ENCODE data around the gene CLTCL1.

CLTCL1 gene

DNA sequence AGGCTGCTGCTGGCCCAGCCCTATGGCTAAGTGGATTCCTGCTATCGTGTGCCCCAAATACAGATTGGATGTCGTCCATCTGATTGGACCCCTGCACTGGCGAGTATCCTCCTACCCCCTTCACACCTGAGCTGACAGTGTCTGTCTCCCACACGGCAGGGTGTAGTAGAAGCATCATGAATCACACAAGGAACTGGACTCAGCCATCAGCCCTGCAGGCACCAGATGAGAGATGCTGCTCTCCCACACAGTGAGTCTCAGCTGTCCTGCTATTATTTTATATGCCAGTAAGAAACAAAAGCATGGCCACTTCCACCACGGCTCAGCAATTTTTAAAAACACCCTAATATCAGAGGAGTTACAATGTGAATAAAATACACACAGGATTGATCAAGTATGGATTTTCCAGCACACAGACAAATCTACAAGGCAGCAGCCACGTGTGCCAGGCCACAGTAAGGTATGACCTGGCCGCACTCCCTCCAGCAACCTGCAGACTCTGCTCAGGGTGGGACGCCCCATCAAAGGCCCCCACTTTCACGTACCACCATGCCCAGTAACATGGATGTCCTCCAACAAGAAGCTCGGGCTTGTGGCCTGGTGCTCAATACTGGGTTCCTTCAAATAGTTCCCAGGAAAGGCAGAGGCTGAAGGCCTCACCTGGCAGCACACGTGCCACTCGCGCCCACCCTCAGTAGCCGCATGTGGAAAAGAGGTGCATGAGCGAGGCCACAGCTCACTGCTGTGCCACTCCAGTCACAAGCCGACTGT is 96.6 kb downstream of the CLTCL1 start:
- H3K4me3 ChIP-seq (ENCODE audit: low read length) = no peak overlapping the region
- DNase-seq (ENCODE audit: low read depth) = no peak
- TF ChIP-seq, protein P1, sequence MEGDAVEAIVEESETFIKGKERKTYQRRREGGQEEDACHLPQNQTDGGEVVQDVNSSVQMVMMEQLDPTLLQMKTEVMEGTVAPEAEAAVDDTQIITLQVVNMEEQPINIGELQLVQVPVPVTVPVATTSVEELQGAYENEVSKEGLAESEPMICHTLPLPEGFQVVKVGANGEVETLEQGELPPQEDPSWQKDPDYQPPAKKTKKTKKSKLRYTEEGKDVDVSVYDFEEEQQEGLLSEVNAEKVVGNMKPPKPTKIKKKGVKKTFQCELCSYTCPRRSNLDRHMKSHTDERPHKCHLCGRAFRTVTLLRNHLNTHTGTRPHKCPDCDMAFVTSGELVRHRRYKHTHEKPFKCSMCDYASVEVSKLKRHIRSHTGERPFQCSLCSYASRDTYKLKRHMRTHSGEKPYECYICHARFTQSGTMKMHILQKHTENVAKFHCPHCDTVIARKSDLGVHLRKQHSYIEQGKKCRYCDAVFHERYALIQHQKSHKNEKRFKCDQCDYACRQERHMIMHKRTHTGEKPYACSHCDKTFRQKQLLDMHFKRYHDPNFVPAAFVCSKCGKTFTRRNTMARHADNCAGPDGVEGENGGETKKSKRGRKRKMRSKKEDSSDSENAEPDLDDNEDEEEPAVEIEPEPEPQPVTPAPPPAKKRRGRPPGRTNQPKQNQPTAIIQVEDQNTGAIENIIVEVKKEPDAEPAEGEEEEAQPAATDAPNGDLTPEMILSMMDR (conservative IDR thresholded peaks at IDR 0.05; ENCODE audit: low read depth, low read length) = no peak

DNA sequence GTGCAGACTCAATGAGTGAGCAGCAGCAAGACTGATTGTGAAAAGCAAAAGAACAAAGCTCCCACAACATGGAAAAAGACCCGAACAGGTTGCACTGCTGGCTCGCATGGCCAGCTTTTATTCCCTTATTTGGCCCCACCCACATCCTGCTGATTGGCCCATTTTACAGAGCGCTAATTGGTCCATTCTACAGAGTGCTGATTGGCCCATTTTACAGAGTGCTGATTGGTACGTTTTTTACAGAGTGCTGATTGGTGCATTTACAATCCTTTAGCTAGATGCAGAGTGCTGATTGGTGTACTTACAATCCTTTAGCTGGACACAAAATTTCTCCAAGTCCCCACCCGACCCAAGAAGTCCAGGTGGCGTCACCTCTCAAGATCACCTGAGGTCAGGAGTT is 97.6 kb downstream of the CLTCL1 start:
- TF ChIP-seq, protein P1 (conservative IDR thresholded peaks at IDR 0.05; ENCODE audit: low read depth, low read length) = no peak
- H3K4me3 ChIP-seq (ENCODE audit: low read length) = no peak overlapping the region
- no peak for DNase-seq (ENCODE audit: low read depth)

GRCh38 chr22:19187716-19188563 is 103.6 kb downstream of the CLTCL1 start:
- H3K4me3 ChIP-seq (ENCODE audit: low read length) = no peak overlapping the region
- DNase-seq (ENCODE audit: low read depth) = no peak
- TF ChIP-seq, protein P1 (conservative IDR thresholded peaks at IDR 0.05; ENCODE audit: low read depth, low read length) = no peak

DNA sequence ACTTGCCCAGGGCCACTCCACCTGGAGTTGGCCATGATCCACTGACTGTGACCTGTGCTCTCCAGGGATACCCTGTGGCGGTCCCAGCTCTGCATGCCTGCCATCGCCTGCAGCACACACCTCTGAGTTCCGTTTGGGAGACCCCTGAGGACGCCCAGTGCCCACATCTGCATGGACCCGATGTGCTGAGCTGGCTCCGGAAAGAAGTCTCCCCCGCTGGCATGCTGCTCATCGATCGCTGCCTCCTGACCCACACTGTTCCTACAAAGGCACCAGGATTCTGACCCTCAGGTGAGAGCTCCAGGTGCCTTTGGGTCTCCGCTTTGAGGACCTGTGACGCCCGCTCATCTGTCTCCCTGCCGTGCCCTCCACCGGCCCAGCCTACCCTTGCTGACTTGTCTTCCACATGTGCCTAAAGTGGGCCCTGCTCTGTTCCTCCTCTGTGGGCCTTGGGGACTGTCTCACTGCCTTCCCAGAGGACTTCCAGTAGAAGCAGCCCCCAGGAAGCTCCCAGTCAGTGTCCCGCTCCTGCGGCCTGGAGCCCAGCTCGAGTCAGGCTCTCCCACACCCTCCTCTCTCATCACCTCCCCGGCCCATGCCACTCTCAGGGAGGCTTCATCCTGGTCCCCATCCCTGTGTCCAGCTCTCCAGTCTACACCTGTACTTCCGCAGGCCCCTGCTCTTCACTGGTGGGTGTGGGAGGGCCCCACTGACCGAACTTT is 107.1 kb downstream of the CLTCL1 start:
- TF ChIP-seq, protein P1 (conservative IDR thresholded peaks at IDR 0.05; ENCODE audit: low read depth, low read length) = no peak
- DNase-seq (ENCODE audit: low read depth) = no peak
- H3K4me3 ChIP-seq (ENCODE audit: low read length) = no peak overlapping the region

- DNase-seq (ENCODE audit: low read depth) = no peak
- TF ChIP-seq, protein P1 (conservative IDR thresholded peaks at IDR 0.05; ENCODE audit: low read depth, low read length) = no peak
- H3K4me3 ChIP-seq (ENCODE audit: low read length) = no peak overlapping the region
Measured at GRCh38 chr22:19183216-19183615, 108.3 kb downstream of the CLTCL1 start.

GRCh38 chr22:19182472-19183157 is 108.9 kb downstream of the CLTCL1 start:
- TF ChIP-seq, protein P1 (conservative IDR thresholded peaks at IDR 0.05; ENCODE audit: low read depth, low read length) = no peak
- no peak overlapping the region for H3K4me3 ChIP-seq (ENCODE audit: low read length)
- DNase-seq (ENCODE audit: low read depth) = no peak
